Smooth muscle cell (in vitro differentiated cells): Measurements from ENCODE around the gene TSNAX. TPM values are rescaled to one million over a fixed set of nuclear protein-coding genes. Genes with fewer than 3 reads are reported as not detected.

Experiments
- DNase-seq: peaks from one replicate; lab custom pipeline; 2025; ENCODE audit not compliant: unreplicated experiment; lab: John Stamatoyannopoulos, UW
- H2AFZ ChIP-seq: fragments of 200-600 bp; sonication (generic); 2 replicates; pipeline ENCODE4 v1.6.0; 2016; ENCODE audit warnings: antibody characterized with exemption, low read depth, mild to moderate bottlenecking
- H3F3A ChIP-seq: fragments of 200-600 bp; sonication (generic); 2 replicates; pipeline ENCODE4 v1.6.0; 2017; ENCODE audit warnings: antibody characterized with exemption, low read depth
- H3K27ac ChIP-seq: fragments of 200-600 bp; sonication (generic); 2 replicates; pipeline ENCODE4 v1.5.1; 2016; ENCODE audit warnings: low read depth, mild to moderate bottlenecking
- H3K27me3 ChIP-seq: fragments of 200-600 bp; sonication (generic); 2 replicates; pipeline ENCODE4 v1.6.1; 2016; ENCODE audit warnings: low read depth, mild to moderate bottlenecking
- H3K36me3 ChIP-seq: fragments of 200-600 bp; sonication (generic); 2 replicates; pipeline ENCODE4 v1.5.1; 2016; ENCODE audit warnings: low read depth
- H3K4me1 ChIP-seq: fragments of 200-600 bp; sonication (generic); 2 replicates; pipeline ENCODE4 v1.5.1; 2016; ENCODE audit warnings: low read depth
- H3K4me2 ChIP-seq: fragments of 200-600 bp; sonication (generic); 2 replicates; pipeline ENCODE4 v1.6.0; 2016; ENCODE audit warnings: mild to moderate bottlenecking
- H3K4me3 ChIP-seq: fragments of 200-600 bp; sonication (generic); 2 replicates; pipeline ENCODE4 v1.5.1; 2016; ENCODE audit warnings: mild to moderate bottlenecking
- H3K79me2 ChIP-seq: fragments of 200-600 bp; sonication (generic); 2 replicates; pipeline ENCODE4 v1.6.0; 2016; ENCODE audit warnings: low read depth, mild to moderate bottlenecking
- H3K9ac ChIP-seq: fragments of 200-600 bp; sonication (generic); 2 replicates; pipeline ENCODE4 v1.6.0; 2016; ENCODE audit warnings: low read depth
- H3K9me3 ChIP-seq: fragments of 200-600 bp; sonication (generic); replicated peaks from 2 replicates; pipeline ENCODE4 v1.5.1; 2016; ENCODE audit warnings: low read depth
- H4K20me1 ChIP-seq: fragments of 200-600 bp; sonication (generic); 2 replicates; pipeline ENCODE4 v1.6.0; 2016; ENCODE audit warnings: low read depth
- CTCF ChIP-seq: fragments of 200-600 bp; sonication (generic); IDR thresholded peaks from 2 replicates; pipeline ENCODE4 v1.5.1; 2017; ENCODE audit warnings: borderline replicate concordance, mild to moderate bottlenecking, antibody characterized with exemption; ENCODE audit not compliant: insufficient read depth, poor library complexity, severe bottlenecking
- WGBS: methylation state at CpG from one replicate; pipeline ENCODE4 v1.1.7; 2016; ENCODE audit warnings: low lambda C conversion rate; 5-methylcytosine and 5-hydroxymethylcytosine counted together
- polyA plus RNA-seq: library from polyadenylated mRNA; unstranded; fragments of >200 nt; fragmentation: Nextera tagmentation; extraction: Ambion mirVana; gene quantifications from 2 replicates; pipeline ENCODE4 v1.2.1, GENCODE V29; 2016
- total RNA-seq: library from RNA; depleted of rRNA; stranded (reverse); fragments of >200 nt; gene quantifications from 2 replicates; pipeline ENCODE4 v1.2.3, GENCODE V29; 2014

Gene TSNAX
- total and polyA plus RNA-seq, 2 experiments from 2014 or later, result 22.6 to 36.5 TPM

GRCh38 chr1:231594123-231594522, 65.7 kb downstream of the TSNAX start:
- H2AFZ ChIP-seq, result no peak overlapping the region
- H3K9me3 ChIP-seq, result no peaks in the 10 kb centered on the region
- H3K27me3 ChIP-seq, result no peaks in the 10 kb centered on the region
- no peak for DNase-seq
- no peak overlapping the region for H3K4me2 ChIP-seq
- WGBS, result 68% methylated on average over 2 of the region's 2 CpGs
- no peaks in the 10 kb centered on the region for H3K36me3 ChIP-seq
- no peaks in the 10 kb centered on the region for H3F3A ChIP-seq
- H3K27ac ChIP-seq, result no peak overlapping the region
- no peaks in the 10 kb centered on the region for H3K79me2 ChIP-seq
- no peak overlapping the region for H3K4me3 ChIP-seq
- H3K9ac ChIP-seq, result no peak overlapping the region
- H4K20me1 ChIP-seq, result no peaks in the 10 kb centered on the region
- H3K4me1 ChIP-seq, result peaks cover 7% of the 10 kb centered on the region
- no peak for TF ChIP-seq CTCF

GRCh38 chr1:231594749-231595148, 66.3 kb downstream of the TSNAX start:
- H3F3A ChIP-seq, result no peaks in the 10 kb centered on the region
- H3K4me2 ChIP-seq, result no peak overlapping the region
- H3K27ac ChIP-seq, result no peak overlapping the region
- no peak for DNase-seq
- H3K9me3 ChIP-seq, result no peaks in the 10 kb centered on the region
- no peak overlapping the region for H3K9ac ChIP-seq
- H3K4me3 ChIP-seq, result no peak overlapping the region
- no peaks in the 10 kb centered on the region for H4K20me1 ChIP-seq
- H3K36me3 ChIP-seq, result no peaks in the 10 kb centered on the region
- H3K27me3 ChIP-seq, result no peaks in the 10 kb centered on the region
- 87% methylated on average over 4 of the region's 4 CpGs for WGBS
- no peak for TF ChIP-seq CTCF
- no peaks in the 10 kb centered on the region for H3K79me2 ChIP-seq
- peaks cover 7% of the 10 kb centered on the region for H3K4me1 ChIP-seq
- H2AFZ ChIP-seq, result no peak overlapping the region

GRCh38 chr1:231596337-231596791, 67.9 kb downstream of the TSNAX start:
- Histone ChIP-seq H3K27ac (no peak overlapping the region), H3K4me2 (peak overlapping the region; percentile 12), H3K4me3 (no peak overlapping the region), H3K9ac (no peak overlapping the region), H3K4me1 (peaks cover 7% of the 10 kb centered on the region), H3K36me3 (no peaks in the 10 kb centered on the region), H3K79me2 (no peaks in the 10 kb centered on the region), H3F3A (no peaks in the 10 kb centered on the region), H2AFZ (no peak overlapping the region), H3K9me3 (no peaks in the 10 kb centered on the region), H4K20me1 (no peaks in the 10 kb centered on the region), H3K27me3 (no peaks in the 10 kb centered on the region)
- no peak for TF ChIP-seq CTCF
- DNase-seq, result no peak
- WGBS, result 33% methylated on average over 5 of the region's 5 CpGs

GRCh38 chr1:231597971-231598370, 69.5 kb downstream of the TSNAX start:
- DNase-seq, result no peak
- no peaks in the 10 kb centered on the region for H3F3A ChIP-seq
- no peak overlapping the region for H3K27ac ChIP-seq
- no peaks in the 10 kb centered on the region for H3K36me3 ChIP-seq
- no peaks in the 10 kb centered on the region for H4K20me1 ChIP-seq
- no peaks in the 10 kb centered on the region for H3K79me2 ChIP-seq
- WGBS, result 98% methylated on average over 1 of the region's 1 CpG
- H3K4me2 ChIP-seq, result no peak overlapping the region
- no peak overlapping the region for H3K9ac ChIP-seq
- H3K4me1 ChIP-seq, result peaks cover 7% of the 10 kb centered on the region
- no peaks in the 10 kb centered on the region for H3K27me3 ChIP-seq
- H2AFZ ChIP-seq, result no peak overlapping the region
- H3K4me3 ChIP-seq, result no peak overlapping the region
- H3K9me3 ChIP-seq, result no peaks in the 10 kb centered on the region
- TF ChIP-seq CTCF, result no peak
